CD14-positive monocyte (primary cell): ENCODE measurements around the gene SMARCD1. TPM values are rescaled to one million over a fixed set of nuclear protein-coding genes. Genes with fewer than 3 reads are reported as not detected.

Experiments
- DNase-seq, 3 donors: peaks; one replicate each; pipeline ENCODE4 v3.0.0-alpha.2; 2011 to 2022
- H2AFZ ChIP-seq: 2 replicates; pipeline ENCODE4 v1.6.0; 2012; ENCODE audit warnings: mild to moderate bottlenecking, low read depth, low read length, inconsistent platforms; ENCODE audit not compliant: insufficient read depth, poor library complexity, severe bottlenecking
- H3K27ac ChIP-seq, 2 donors: 1 replicate in 1 of 2; 2 replicates in 1 of 2; pipeline ENCODE4 v1.5.1; 2012 to 2013; ENCODE audit warnings: low read length in 2 of 2, control low read depth in 1 of 2, inconsistent platforms in 1 of 2, low read depth in 1 of 2, mild to moderate bottlenecking in 1 of 2
- H3K27me3 ChIP-seq, 2 donors: one replicate each; pipeline versions ENCODE4 v1.6.0 to v1.6.1; 2011 to 2013; ENCODE audit warnings: low read length in 2 of 2; ENCODE audit not compliant: control insufficient read depth in 2 of 2, insufficient read depth in 2 of 2
- H3K36me3 ChIP-seq, 2 donors: replicated peaks in 1 of 2; 1 replicate in 1 of 2; 2 replicates in 1 of 2; pipeline versions ENCODE4 v1.5.1 to v1.6.1; 2012 to 2013; ENCODE audit warnings: low read length in 2 of 2, control low read depth in 1 of 2, inconsistent platforms in 1 of 2, mild to moderate bottlenecking in 1 of 2; ENCODE audit not compliant: insufficient read depth in 2 of 2, control insufficient read depth in 1 of 2
- H3K4me1 ChIP-seq, 2 donors: 1 replicate in 1 of 2; 2 replicates in 1 of 2; pipeline versions ENCODE4 v1.5.1 to v1.6.1; 2012 to 2013; ENCODE audit warnings: low read length in 2 of 2, control low read depth in 1 of 2, inconsistent platforms in 1 of 2, mild to moderate bottlenecking in 1 of 2, moderate library complexity in 1 of 2; ENCODE audit not compliant: insufficient read depth in 2 of 2, control insufficient read depth in 1 of 2
- H3K4me2 ChIP-seq: replicated peaks from 2 replicates; pipeline ENCODE3; 2012; ENCODE audit warnings: low read length, moderate library complexity, mild to moderate bottlenecking; ENCODE audit not compliant: poor library complexity, severe bottlenecking; ENCODE audit errors: extremely low read depth
- H3K4me3 ChIP-seq, 3 experiments: fragments of 200-600 bp in 1 of 3; sonication (generic) in 1 of 3; replicated peaks in 1 of 3; 1 replicate in 2 of 3; 2 replicates in 1 of 3; pipeline ENCODE4 v1.5.1; 2011 to 2013; ENCODE audit warnings: low read length in 3 of 3, mild to moderate bottlenecking in 3 of 3, control low read depth in 2 of 3, low read depth in 2 of 3, inconsistent platforms in 1 of 3, moderate library complexity in 1 of 3
- H3K79me2 ChIP-seq: 2 replicates; pipeline ENCODE4 v1.6.0; 2012; ENCODE audit warnings: mild to moderate bottlenecking, control low read depth, inconsistent platforms, low read length, moderate library complexity; ENCODE audit not compliant: insufficient read depth
- H3K9ac ChIP-seq: 2 replicates; pipeline ENCODE4 v1.6.0; 2017; ENCODE audit warnings: low read length, mild to moderate bottlenecking; ENCODE audit not compliant: insufficient read depth, poor library complexity, severe bottlenecking
- H3K9me3 ChIP-seq, 2 donors: replicated peaks in 1 of 2; 1 replicate in 1 of 2; 2 replicates in 1 of 2; pipeline versions ENCODE4 v1.5.1 to v1.6.1; 2012 to 2013; ENCODE audit warnings: low read length in 2 of 2, control low read depth in 1 of 2; ENCODE audit not compliant: control insufficient read depth in 1 of 2, insufficient read depth in 1 of 2
- H4K20me1 ChIP-seq: 2 replicates; pipeline ENCODE4 v1.6.0; 2012; ENCODE audit warnings: mild to moderate bottlenecking, low read length, control low read depth, moderate library complexity; ENCODE audit not compliant: insufficient read depth
- H3K27ac Mint-ChIP-seq, 7 donors: one replicate each; pipeline ENCODE4 v1.8.0; 2020; ENCODE audit warnings: mild to moderate bottlenecking in 7 of 7, mixed read lengths in 7 of 7, moderate library complexity in 6 of 7, inconsistent platforms in 2 of 7
- H3K27me3 Mint-ChIP-seq, 3 donors: one replicate each; pipeline ENCODE4 v1.8.0; 2021 to 2022; ENCODE audit warnings: low read depth in 3 of 3, mild to moderate bottlenecking in 3 of 3, mixed read lengths in 3 of 3, moderate library complexity in 3 of 3, inconsistent platforms in 1 of 3
- H3K36me3 Mint-ChIP-seq, 2 donors: one replicate each; pipeline ENCODE4 v1.8.0; 2020; ENCODE audit warnings: mixed read lengths in 2 of 2, inconsistent platforms in 1 of 2, mild to moderate bottlenecking in 1 of 2
- H3K4me1 Mint-ChIP-seq: one replicate; pipeline ENCODE4 v1.8.0; 2020; ENCODE audit warnings: mild to moderate bottlenecking, mixed read lengths
- H3K4me3 Mint-ChIP-seq, 2 donors: one replicate each; pipeline ENCODE4 v1.8.0; 2020; ENCODE audit warnings: mild to moderate bottlenecking in 2 of 2, mixed read lengths in 2 of 2, moderate library complexity in 1 of 2
- H3K9me3 Mint-ChIP-seq, 7 donors: one replicate each; pipeline ENCODE4 v1.8.0; 2020 to 2022; ENCODE audit warnings: mixed read lengths in 7 of 7, mild to moderate bottlenecking in 6 of 7, moderate library complexity in 6 of 7, inconsistent platforms in 2 of 7
- WGBS: methylation state at CpG from one replicate; pipeline ENCODE4 v1.1.5; 2013; ENCODE audit warnings: missing lambda C conversion rate; ENCODE audit not compliant: insufficient coverage; 5-methylcytosine and 5-hydroxymethylcytosine counted together
- intact Hi-C, 2 donors: fragments of 100-400 bp; cut with micrococcal nuclease; formaldehyde crosslinking; loops; one replicate each; pipeline versions ENCODE4 v1.15.0 to v1.15.1; 2023
- polyA plus RNA-seq, 3 donors: library from polyadenylated mRNA; depleted of rRNA in 1 of 3; unstranded in 2 of 3; stranded (reverse) in 1 of 3; fragments of 300-500 nt in 2 of 3; fragments of >200 nt in 1 of 3; fragmentation: Illumina TruSeq in 2 of 3; gene quantifications; 1 replicate in 2 of 3; 2 replicates in 1 of 3; pipeline ENCODE4 v1.2.3, GENCODE V29; 2012 to 2021
- TF ChIP-seq, protein P1 (sequence below): fragments of 200-600 bp; IDR thresholded peaks from one replicate; pipeline ENCODE4 v1.8.0; 2022; ENCODE audit warnings: antibody characterized with exemption, mild to moderate bottlenecking

SMARCD1 gene
- polyA plus RNA-seq, 3 donors = 3.7 to 41.9 (median 7.8) TPM

DNA sequence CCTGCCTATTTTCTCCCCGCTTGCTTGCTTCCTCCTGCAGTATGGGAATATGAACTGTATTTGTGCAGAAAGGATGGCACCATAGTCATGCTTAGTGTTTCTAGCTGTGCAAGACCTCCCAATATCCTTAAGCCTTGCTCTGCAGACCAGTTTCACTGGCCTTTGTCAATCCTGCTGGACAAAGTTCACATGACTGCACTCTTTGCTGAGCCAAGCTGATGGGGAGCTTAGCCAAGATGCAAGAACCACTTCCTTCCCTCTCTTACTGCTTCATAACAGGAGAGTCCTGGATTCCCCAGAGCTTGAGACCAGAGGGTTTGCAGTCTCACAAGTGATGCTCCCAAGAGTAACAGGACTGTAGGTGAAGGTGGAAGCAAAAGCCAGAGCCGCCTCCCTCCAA lies 24.0 kb upstream of the SMARCD1 start:
- Histone ChIP-seq H3K36me3 (no peaks in the 10 kb centered on the region), H3K4me1 (peaks cover 14 to 19% of the 10 kb centered on the region in 2 donors), H2AFZ (no peak overlapping the region), H3K4me2 (no peak overlapping the region), H3K27me3 (peaks cover 19 to 47% of the 10 kb centered on the region in 2 donors), H3K9ac (no peak overlapping the region), H3K4me3 (no peak overlapping the region), H4K20me1 (no peaks in the 10 kb centered on the region), H3K27ac (no peak overlapping the region), H3K79me2 (no peaks in the 10 kb centered on the region), H3K9me3 (peaks cover 0 to 8% of the 10 kb centered on the region in 2 donors)
- H3K9me3 Mint-ChIP-seq = peaks cover 0 to 12% (median 5%) of the 10 kb centered on the region in 7 donors
- no peak overlapping the region for H3K4me3 Mint-ChIP-seq
- peaks cover 27% of the 10 kb centered on the region for H3K4me1 Mint-ChIP-seq
- no peak for DNase-seq
- WGBS = no CpG with 5 or more reads among the region's 2 CpGs
- no peak overlapping the region for H3K27ac Mint-ChIP-seq
- H3K27me3 Mint-ChIP-seq = peaks cover 49 to 82% (median 61%) of the 10 kb centered on the region in 3 donors
- TF ChIP-seq, protein P1, sequence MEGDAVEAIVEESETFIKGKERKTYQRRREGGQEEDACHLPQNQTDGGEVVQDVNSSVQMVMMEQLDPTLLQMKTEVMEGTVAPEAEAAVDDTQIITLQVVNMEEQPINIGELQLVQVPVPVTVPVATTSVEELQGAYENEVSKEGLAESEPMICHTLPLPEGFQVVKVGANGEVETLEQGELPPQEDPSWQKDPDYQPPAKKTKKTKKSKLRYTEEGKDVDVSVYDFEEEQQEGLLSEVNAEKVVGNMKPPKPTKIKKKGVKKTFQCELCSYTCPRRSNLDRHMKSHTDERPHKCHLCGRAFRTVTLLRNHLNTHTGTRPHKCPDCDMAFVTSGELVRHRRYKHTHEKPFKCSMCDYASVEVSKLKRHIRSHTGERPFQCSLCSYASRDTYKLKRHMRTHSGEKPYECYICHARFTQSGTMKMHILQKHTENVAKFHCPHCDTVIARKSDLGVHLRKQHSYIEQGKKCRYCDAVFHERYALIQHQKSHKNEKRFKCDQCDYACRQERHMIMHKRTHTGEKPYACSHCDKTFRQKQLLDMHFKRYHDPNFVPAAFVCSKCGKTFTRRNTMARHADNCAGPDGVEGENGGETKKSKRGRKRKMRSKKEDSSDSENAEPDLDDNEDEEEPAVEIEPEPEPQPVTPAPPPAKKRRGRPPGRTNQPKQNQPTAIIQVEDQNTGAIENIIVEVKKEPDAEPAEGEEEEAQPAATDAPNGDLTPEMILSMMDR = no peak
- peaks cover 5 to 6% of the 10 kb centered on the region in 2 donors for H3K36me3 Mint-ChIP-seq
- intact Hi-C loops = no loop called here

DNA sequence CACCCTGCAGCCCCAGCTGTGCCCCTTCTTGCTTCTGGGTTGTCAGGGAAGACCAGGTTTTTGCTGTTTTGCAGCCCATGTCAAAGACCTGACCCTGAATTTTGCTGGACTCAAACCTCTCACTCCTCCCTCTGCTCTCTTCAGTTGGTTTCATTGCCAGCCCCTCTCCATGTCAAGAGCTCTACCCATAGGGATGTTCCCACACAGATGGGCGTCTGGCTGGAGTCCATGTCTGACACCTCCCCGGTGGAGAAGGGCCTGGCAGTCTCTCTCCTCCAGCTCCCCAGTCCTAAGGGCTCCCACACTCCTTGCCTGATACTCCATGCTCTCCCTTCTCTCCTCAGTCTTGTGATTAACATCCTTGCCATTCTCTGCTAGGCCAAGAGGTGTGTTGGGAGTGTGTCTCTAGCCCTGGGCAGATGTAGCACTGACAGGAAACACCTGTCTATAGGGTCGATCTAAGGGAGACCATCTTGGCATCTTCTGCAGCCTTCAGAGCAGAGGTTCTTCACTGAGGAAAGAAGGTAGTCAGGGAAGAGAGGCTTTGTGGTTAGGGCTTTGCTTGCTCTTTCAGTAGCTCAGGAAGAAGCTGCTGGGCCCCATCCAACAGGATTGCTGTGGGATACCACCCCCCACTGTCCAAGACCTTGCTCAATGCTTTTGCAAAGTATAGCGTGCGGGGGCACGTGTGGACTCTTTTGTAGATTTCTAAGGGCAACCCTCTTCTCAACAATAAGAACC lies 23.0 kb upstream of the SMARCD1 start:
- 62% methylated on average over 3 of the region's 6 CpGs for WGBS
- intact Hi-C loops = no loop called here
- H3K27me3 Mint-ChIP-seq = peaks cover 40 to 73% (median 52%) of the 10 kb centered on the region in 3 donors

More for the DNA sequence above, 23.0 kb upstream of the SMARCD1 start:
- Mint-ChIP-seq H3K36me3 (peaks cover 1% of the 10 kb centered on the region in 2 donors), H3K9me3 (peaks cover 0 to 3% (median under 1%) of the 10 kb centered on the region in 7 donors), H3K4me3 (peak overlapping the region in 1 of 2 donors; percentile 69), H3K27ac (no peak overlapping the region), H3K4me1 (peaks cover 19% of the 10 kb centered on the region)
- H3K4me1 ChIP-seq = peaks cover 6 to 21% of the 10 kb centered on the region in 2 donors
- no peak overlapping the region for H3K27ac ChIP-seq
- no peak overlapping the region for H3K4me2 ChIP-seq
- no peaks in the 10 kb centered on the region for H3K79me2 ChIP-seq
- TF ChIP-seq, protein P1 = no peak
- H3K9me3 ChIP-seq = no peaks in the 10 kb centered on the region
- H3K27me3 ChIP-seq = peaks cover 9 to 38% of the 10 kb centered on the region in 2 donors
- no peak for DNase-seq
- H3K36me3 ChIP-seq = no peaks in the 10 kb centered on the region
- H2AFZ ChIP-seq = no peak overlapping the region
- H3K9ac ChIP-seq = no peak overlapping the region
- no peak overlapping the region for H3K4me3 ChIP-seq
- H4K20me1 ChIP-seq = no peaks in the 10 kb centered on the region
